GM12878 (cell line): ENCODE measurements around the gene B3GAT1. TPM values are rescaled to one million over a fixed set of nuclear protein-coding genes. Genes with fewer than 3 reads are reported as not detected.

Experiments
- ATAC-seq: fragments of 200-7000 bp; cut with Tn5 transposase; 3 replicates; pipeline ENCODE4 v1.9.1; 2020; ENCODE audit warnings: mild to moderate bottlenecking, moderate library complexity
- BruUV-seq: library from RNA; stranded (reverse); fragments of 400-500 nt; replicated peaks from 2 replicates; lab custom pipeline; 2021; lab: Mats Ljungman, UMichigan
- CTCF ChIA-PET: fragments of 300-600 bp; sonication (Branson Sonifier 250); formaldehyde crosslinking; extraction: SDS; loops from one replicate; lab custom pipeline; 2021; ENCODE audit warnings: inconsistent platforms; lab: Yijun Ruan, JAX
- POLR2A ChIA-PET: fragments of 350-600 bp; formaldehyde crosslinking; extraction: SDS; loops from one replicate; lab custom pipeline; 2021; ENCODE audit warnings: inconsistent platforms; lab: Charles Lee
- RAD21 ChIA-PET: fragments of 300-600 bp; sonication (Branson Sonifier 250); formaldehyde crosslinking; loops from one replicate; lab custom pipeline; 2023; ENCODE audit warnings: antibody characterized with exemption; ENCODE audit not compliant: unreplicated experiment; lab: Charles Lee
- SMC1A ChIA-PET: fragments of 300-600 bp; sonication (Branson Sonifier 250); formaldehyde crosslinking; loops from one replicate; lab custom pipeline; 2023; ENCODE audit not compliant: unreplicated experiment, uncharacterized antibody; lab: Charles Lee
- DNase-seq: peaks from one replicate; pipeline ENCODE4 v3.0.0-alpha.2; 2011; ENCODE audit warnings: low read depth, low spot score
- FAIRE-seq: peaks from 3 replicates; lab custom pipeline; 2011; peaks lifted over from hg19 to GRCh38; lab: Jason Lieb, UNC
- H2AFZ ChIP-seq: 2 replicates; pipeline ENCODE4 v1.6.0; 2011; ENCODE audit warnings: low read depth, low read length, control low read depth; ENCODE audit not compliant: control insufficient read depth
- H3K27ac ChIP-seq: 2 replicates; pipeline ENCODE4 v1.5.1; 2011; ENCODE audit warnings: control low read depth; ENCODE audit not compliant: control insufficient read depth, insufficient read depth
- H3K27me3 ChIP-seq, 2 experiments: replicated peaks in 1 of 2; 2 replicates each; pipeline versions ENCODE4 v1.6.0 to v1.6.1; 2011; ENCODE audit warnings: low read length in 1 of 2; ENCODE audit not compliant: control insufficient read depth in 2 of 2, insufficient read depth in 2 of 2
- H3K36me3 ChIP-seq, 2 experiments: 2 replicates each; pipeline ENCODE4 v1.5.1; 2011; ENCODE audit warnings: low read length in 1 of 2; ENCODE audit not compliant: control insufficient read depth in 2 of 2, insufficient read depth in 2 of 2
- H3K4me1 ChIP-seq: 2 replicates; pipeline ENCODE4 v1.6.1; 2011; ENCODE audit warnings: mild to moderate bottlenecking, low read length, moderate library complexity, mixed read lengths; ENCODE audit not compliant: control insufficient read depth, insufficient read depth
- H3K4me2 ChIP-seq: 2 replicates; pipeline ENCODE4 v1.6.0; 2011; ENCODE audit warnings: control low read depth; ENCODE audit not compliant: control insufficient read depth, insufficient read depth
- H3K4me3 ChIP-seq: fragments of 200-600 bp; sonication (generic); 2 replicates; pipeline ENCODE4 v1.5.1; 2016
- H3K79me2 ChIP-seq: 2 replicates; pipeline ENCODE4 v1.6.0; 2011; ENCODE audit warnings: low read length; ENCODE audit not compliant: control insufficient read depth, insufficient read depth
- H3K9ac ChIP-seq: 2 replicates; pipeline ENCODE4 v1.8.0; 2011; ENCODE audit warnings: low read length, control low read depth, mixed read lengths; ENCODE audit not compliant: control insufficient read depth, insufficient read depth
- H3K9me3 ChIP-seq: replicated peaks from 3 replicates; pipeline ENCODE4 v1.5.1; 2011; ENCODE audit warnings: mild to moderate bottlenecking, low read length; ENCODE audit not compliant: control insufficient read depth, insufficient read depth
- H4K20me1 ChIP-seq: 2 replicates; pipeline ENCODE4 v1.6.0; 2011; ENCODE audit not compliant: control insufficient read depth, insufficient read depth
- ATF2 ChIP-seq: IDR thresholded peaks from 2 replicates; pipeline ENCODE4 v1.6.1; 2012; ENCODE audit warnings: low read length, inconsistent platforms
- HSF1 ChIP-seq: fragments of 150-350 bp; IDR thresholded peaks from 2 replicates; pipeline ENCODE4 v1.6.1; 2014; ENCODE audit warnings: mild to moderate bottlenecking, low read depth, low read length
- IRF5 ChIP-seq: fragments of 450-650 bp; IDR thresholded peaks from 2 replicates; pipeline ENCODE4 v1.6.1; 2017; ENCODE audit warnings: borderline replicate concordance
- MLLT1 ChIP-seq: fragments of 450-650 bp; IDR thresholded peaks from 2 replicates; pipeline ENCODE4 v1.6.1; 2016; ENCODE audit warnings: mild to moderate bottlenecking
- MYB ChIP-seq: fragments of 150-350 bp; IDR thresholded peaks from 2 replicates; pipeline ENCODE4 v1.6.1; 2014; ENCODE audit warnings: mild to moderate bottlenecking, low read depth, low read length, borderline replicate concordance
- RAD51 ChIP-seq: fragments of 450-650 bp; IDR thresholded peaks from 2 replicates; pipeline ENCODE4 v1.6.1; 2016; ENCODE audit warnings: moderate library complexity, mild to moderate bottlenecking, inconsistent platforms
- USF1 ChIP-seq: IDR thresholded peaks from 2 replicates; pipeline ENCODE4 v1.6.1; 2011; ENCODE audit warnings: borderline replicate concordance, low read depth, mild to moderate bottlenecking, moderate library complexity, mixed read lengths, low read length; ENCODE audit not compliant: insufficient read depth; ENCODE audit errors: extremely low read length
- ZBTB40 ChIP-seq: fragments of 450-650 bp; IDR thresholded peaks from 2 replicates; pipeline ENCODE4 v1.6.1; 2016; ENCODE audit warnings: mild to moderate bottlenecking, moderate library complexity, borderline replicate concordance
- ZSCAN29 ChIP-seq: fragments of 450-650 bp; IDR thresholded peaks from 2 replicates; pipeline ENCODE4 v1.6.1; 2017; ENCODE audit warnings: mild to moderate bottlenecking, moderate library complexity
- WGBS: methylation state at CpG from one replicate; pipeline ENCODE4 v1.1.6; 2016; ENCODE audit warnings: low lambda C conversion rate; ENCODE audit not compliant: insufficient replicate concordance, insufficient coverage; ENCODE audit errors: missing lambda C conversion rate; 5-methylcytosine and 5-hydroxymethylcytosine counted together
- in situ Hi-C: fragments of 300-500 bp; cut with MboI; formaldehyde crosslinking; loops from 9 replicates; pipeline ENCODE4 v1.14.3; 2018; ENCODE audit warnings: mixed read lengths
- intact Hi-C: fragments of 100-400 bp; cut with micrococcal nuclease; formaldehyde crosslinking; loops from one replicate; pipeline ENCODE4 v1.14.2; 2022; ENCODE audit not compliant: unreplicated experiment
- polyA plus RNA-seq, 11 experiments: library from polyadenylated mRNA; depleted of rRNA in 4 of 11; unstranded in 6 of 11; stranded (reverse) in 5 of 11; fragments of >200 nt; fragmentation: Nextera tagmentation in 4 of 11; fragmentation: Illumina TruSeq in 1 of 11; extraction: Ambion mirVana in 4 of 11; extraction: Trizol in 1 of 11; gene quantifications; 1 replicate in 1 of 11; 2 replicates in 10 of 11; pipeline versions ENCODE4 v1.2.1 to v1.2.3, GENCODE V29; 2011 to 2016; ENCODE audit warnings: inconsistent platforms in 2 of 11, missing spikeins in 2 of 11, low read depth in 1 of 11
- total RNA-seq, 4 experiments: library from RNA; depleted of rRNA in 3 of 4; stranded (reverse); fragments of >200 nt in 3 of 4; fragmentation: Illumina TruSeq in 1 of 4; extraction: Trizol in 1 of 4; gene quantifications; 2 replicates each; pipeline versions ENCODE4 v1.2.1 to v1.2.3, GENCODE V29; 2013 to 2021

B3GAT1 gene
- total and polyA plus RNA-seq, 10 of the 15 experiments (the other 5 are each of a cell fraction or from before 2014, with no cell fraction given), result 0.05 TPM; not detected in 9

- no TSS peak for BruUV-seq
- H3K36me3 ChIP-seq, result no peaks in the 10 kb centered on the region
- no peak overlapping the region for H3K9ac ChIP-seq
- 2% methylated on average over 2 of the region's 2 CpGs for WGBS
- H3K4me1 ChIP-seq, result no peaks in the 10 kb centered on the region
- no peak for DNase-seq
- ChIA-PET CTCF (no interaction called here), POLR2A (no interaction called here), SMC1A (no interaction called here), RAD21 (no interaction called here)
- in situ Hi-C loops, result no loop called here
- H4K20me1 ChIP-seq, result no peaks in the 10 kb centered on the region
- H3K9me3 ChIP-seq, result no peaks in the 10 kb centered on the region
- H3K27ac ChIP-seq, result no peak overlapping the region
- H3K27me3 ChIP-seq, result no peaks in the 10 kb centered on the region; a peak in 3 of 4 replicates
- no peak for FAIRE-seq
- ATAC-seq, result no peak
- intact Hi-C loops, result no loop called here
- H3K79me2 ChIP-seq, result no peaks in the 10 kb centered on the region
- no peak overlapping the region for H3K4me2 ChIP-seq
- H2AFZ ChIP-seq, result no peak overlapping the region
- no peak overlapping the region for H3K4me3 ChIP-seq
- TF ChIP-seq RAD51 (no peak), ZBTB40 (no peak), MYB (no peak), ZSCAN29 (no peak), IRF5 (no peak), MLLT1 (no peak), ATF2 (no peak), HSF1 (no peak), USF1 (no peak)
Measured at GRCh38 chr11:134425413-134425812, 13.4 kb upstream of the B3GAT1 start.
